Endothelial cell of umbilical vein (primary cell): Measurements from ENCODE around the gene MGAT5B. TPM values are rescaled to one million over a fixed set of nuclear protein-coding genes. Genes with fewer than 3 reads are reported as not detected.

Experiments used
- BruUV-seq: library from RNA; stranded (reverse); fragments of 400-500 nt; replicated peaks from 2 replicates; lab custom pipeline; 2021; lab: Mats Ljungman, UMichigan
- CTCF ChIA-PET: fragments of 300-600, 350-600 bp; sonication (Branson Sonifier 250); formaldehyde crosslinking; loops from one replicate; lab custom pipeline; 2021; ENCODE audit warnings: antibody characterized with exemption, inconsistent platforms; lab: Charles Lee
- POLR2A ChIA-PET: fragments of 300-600, 350-600 bp; sonication (Branson Sonifier 250); formaldehyde crosslinking; loops from one replicate; lab custom pipeline; 2021; ENCODE audit warnings: antibody characterized with exemption, inconsistent platforms; lab: Charles Lee
- DNase-seq: peaks from one replicate; pipeline ENCODE4 v3.0.0-alpha.2; 2011; ENCODE audit warnings: low read depth, low spot score
- FAIRE-seq: peaks from 2 replicates; lab custom pipeline; 2011; peaks lifted over from hg19 to GRCh38; lab: Jason Lieb, UNC
- H2AFZ ChIP-seq: 2 replicates; pipeline ENCODE4 v1.6.0; 2012; ENCODE audit warnings: low read depth, low read length, control low read depth, inconsistent platforms
- H3K27ac ChIP-seq: 2 replicates; pipeline ENCODE4 v1.5.1; 2011; ENCODE audit warnings: low read depth, mild to moderate bottlenecking, control low read depth, low read length, moderate library complexity; ENCODE audit not compliant: insufficient read depth
- H3K27me3 ChIP-seq, 2 experiments: 2 replicates each; pipeline versions ENCODE4 v1.6.0 to v1.6.1; 2011; ENCODE audit warnings: low read length in 2 of 2, mixed read lengths in 1 of 2; ENCODE audit not compliant: control insufficient read depth in 2 of 2, insufficient read depth in 2 of 2
- H3K36me3 ChIP-seq, 2 experiments: 2 replicates in 1 of 2; 3 replicates in 1 of 2; pipeline ENCODE4 v1.5.1; 2011; ENCODE audit warnings: low read length in 2 of 2, mild to moderate bottlenecking in 1 of 2, moderate library complexity in 1 of 2; ENCODE audit not compliant: control insufficient read depth in 2 of 2, insufficient read depth in 2 of 2; ENCODE audit errors: extremely low read depth in 1 of 2
- H3K4me1 ChIP-seq: 3 replicates; pipeline ENCODE4 v1.5.1; 2011; ENCODE audit warnings: mild to moderate bottlenecking, low read length; ENCODE audit not compliant: control insufficient read depth, insufficient read depth; ENCODE audit errors: extremely low read depth
- H3K4me2 ChIP-seq: 2 replicates; pipeline ENCODE4 v1.6.1; 2011; ENCODE audit warnings: low read length, control low read depth, mixed read lengths; ENCODE audit not compliant: insufficient read depth
- H3K4me3 ChIP-seq, 3 experiments: fragments of 200-600 bp in 1 of 3; sonication (generic), shearing (Covaris generic) in 1 of 3; replicated peaks in 1 of 3; 2 replicates each; pipeline ENCODE4 v1.5.1; 2011 to 2016; ENCODE audit warnings: control low read depth in 3 of 3, low read length in 3 of 3, mild to moderate bottlenecking in 2 of 3, inconsistent platforms in 1 of 3, low read depth in 1 of 3, moderate library complexity in 1 of 3; ENCODE audit not compliant: insufficient read depth in 1 of 3
- H3K79me2 ChIP-seq: 2 replicates; pipeline ENCODE4 v1.6.0; 2012; ENCODE audit warnings: low read length, inconsistent platforms; ENCODE audit not compliant: control insufficient read depth, insufficient read depth
- H3K9ac ChIP-seq: replicated peaks from 2 replicates; pipeline ENCODE3; 2011; ENCODE audit warnings: low read length, control low read depth; ENCODE audit not compliant: insufficient read depth; ENCODE audit errors: extremely low read depth
- H3K9me1 ChIP-seq: replicated peaks from 3 replicates; pipeline ENCODE4 v1.6.0; 2011; ENCODE audit warnings: mild to moderate bottlenecking, low read length; ENCODE audit not compliant: control insufficient read depth, insufficient read depth; ENCODE audit errors: extremely low read depth
- H3K9me3 ChIP-seq: replicated peaks from 2 replicates; pipeline ENCODE4 v1.5.1; 2012; ENCODE audit warnings: low read length, inconsistent platforms; ENCODE audit not compliant: control insufficient read depth, insufficient read depth
- H4K20me1 ChIP-seq: replicated peaks from 2 replicates; pipeline ENCODE3; 2011; ENCODE audit warnings: mild to moderate bottlenecking, low read length; ENCODE audit not compliant: control insufficient read depth, insufficient read depth; ENCODE audit errors: extremely low read depth
- EZH2 ChIP-seq: IDR thresholded peaks from 2 replicates; pipeline ENCODE4 v1.6.1; 2012; ENCODE audit warnings: borderline replicate concordance, low read depth, mild to moderate bottlenecking, moderate library complexity, low read length, inconsistent platforms; ENCODE audit not compliant: severe bottlenecking
- FOS ChIP-seq: IDR thresholded peaks from 2 replicates; pipeline ENCODE4 v1.6.1; 2011; ENCODE audit warnings: mild to moderate bottlenecking, low read length, moderate library complexity, borderline replicate concordance; ENCODE audit not compliant: insufficient read depth
- GATA2 ChIP-seq: IDR thresholded peaks from 2 replicates; pipeline ENCODE4 v1.7.0; 2011; ENCODE audit warnings: low read depth, mild to moderate bottlenecking, moderate library complexity, mixed read lengths, low read length; ENCODE audit not compliant: insufficient read length, insufficient read depth
- JUN ChIP-seq: IDR thresholded peaks from 2 replicates; pipeline ENCODE4 v1.6.1; 2011; ENCODE audit warnings: borderline replicate concordance, low read depth; ENCODE audit not compliant: insufficient read length, insufficient read depth
- MYC ChIP-seq: IDR thresholded peaks from one replicate; pipeline ENCODE4 v1.6.1; 2011; ENCODE audit warnings: mild to moderate bottlenecking, low read depth, low read length
- POLR2A ChIP-seq: IDR thresholded peaks from 2 replicates; pipeline ENCODE4 v1.6.1; 2012; ENCODE audit warnings: low read depth, mild to moderate bottlenecking, control low read depth, low read length
- POLR2AphosphoS5 ChIP-seq: IDR thresholded peaks from 2 replicates; pipeline ENCODE4 v1.6.1; 2012; ENCODE audit warnings: low read depth, mild to moderate bottlenecking, control low read depth, low read length, moderate library complexity; ENCODE audit not compliant: insufficient read depth
- dilution Hi-C: fragments of 300-500 bp; cut with MboI; formaldehyde crosslinking; loops from one replicate; pipeline ENCODE4 v1.15.0; 2019; ENCODE audit warnings: low sequenced_read_pairs; ENCODE audit not compliant: extremely low pct_ligation_motif_present
- intact Hi-C: fragments of 100-400 bp; cut with micrococcal nuclease; formaldehyde crosslinking; loops from one replicate; pipeline ENCODE4 v1.10.0; 2022
- polyA plus RNA-seq, 4 experiments: library from polyadenylated mRNA; depleted of rRNA in 3 of 4; stranded (reverse) in 3 of 4; unstranded in 1 of 4; fragments of >200 nt; gene quantifications; 2 replicates each; pipeline versions ENCODE4 v1.2.1 to v1.2.3, GENCODE V29; 2011 to 2012; ENCODE audit warnings: missing spikeins in 1 of 4
- total RNA-seq: library from RNA; stranded (reverse); gene quantifications from 2 replicates; pipeline ENCODE4 v1.2.3, GENCODE V29; 2021
- TF ChIP-seq, protein P1 (sequence below), 2 donors: IDR thresholded peaks; 1 replicate in 1 of 2; 2 replicates in 1 of 2; pipeline ENCODE4 v1.5.1; 2011; ENCODE audit warnings: low read length in 2 of 2, mild to moderate bottlenecking in 2 of 2, moderate library complexity in 2 of 2, control low read depth in 1 of 2, inconsistent platforms in 1 of 2, low read depth in 1 of 2; ENCODE audit not compliant: insufficient read depth in 1 of 2; ENCODE audit errors: extremely low read depth in 1 of 2

Gene MGAT5B
- total and polyA plus RNA-seq, 2 donors (not counting 3 experiments of a cell fraction or from before 2014, with no cell fraction given) = 1.7 to 2.1 TPM

DNA sequence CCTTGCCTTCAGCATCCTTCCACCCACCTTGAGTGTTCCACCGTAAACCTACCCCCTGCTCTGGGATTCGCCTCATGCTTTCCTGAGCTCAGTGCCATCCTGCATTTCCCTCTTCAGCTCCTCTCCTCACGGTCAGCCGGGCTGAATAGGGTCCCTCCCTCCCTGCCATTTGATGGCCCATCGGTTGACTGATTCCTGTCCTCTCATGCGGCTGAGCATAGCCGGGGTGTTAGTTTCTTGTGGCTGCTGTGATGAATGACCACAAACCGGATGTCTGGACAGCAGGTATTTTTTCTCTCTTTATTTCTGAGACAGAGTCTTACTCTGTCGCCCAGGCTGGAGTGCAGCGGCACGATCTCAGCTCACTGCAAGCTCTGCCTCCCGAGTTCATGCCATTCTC, 44.1 kb upstream of the MGAT5B start:
- TF ChIP-seq FOS (no peak), POLR2A (no peak), EZH2 (no peak), GATA2 (no peak), JUN (no peak), POLR2AphosphoS5 (no peak), MYC (no peak)
- TF ChIP-seq, protein P1, sequence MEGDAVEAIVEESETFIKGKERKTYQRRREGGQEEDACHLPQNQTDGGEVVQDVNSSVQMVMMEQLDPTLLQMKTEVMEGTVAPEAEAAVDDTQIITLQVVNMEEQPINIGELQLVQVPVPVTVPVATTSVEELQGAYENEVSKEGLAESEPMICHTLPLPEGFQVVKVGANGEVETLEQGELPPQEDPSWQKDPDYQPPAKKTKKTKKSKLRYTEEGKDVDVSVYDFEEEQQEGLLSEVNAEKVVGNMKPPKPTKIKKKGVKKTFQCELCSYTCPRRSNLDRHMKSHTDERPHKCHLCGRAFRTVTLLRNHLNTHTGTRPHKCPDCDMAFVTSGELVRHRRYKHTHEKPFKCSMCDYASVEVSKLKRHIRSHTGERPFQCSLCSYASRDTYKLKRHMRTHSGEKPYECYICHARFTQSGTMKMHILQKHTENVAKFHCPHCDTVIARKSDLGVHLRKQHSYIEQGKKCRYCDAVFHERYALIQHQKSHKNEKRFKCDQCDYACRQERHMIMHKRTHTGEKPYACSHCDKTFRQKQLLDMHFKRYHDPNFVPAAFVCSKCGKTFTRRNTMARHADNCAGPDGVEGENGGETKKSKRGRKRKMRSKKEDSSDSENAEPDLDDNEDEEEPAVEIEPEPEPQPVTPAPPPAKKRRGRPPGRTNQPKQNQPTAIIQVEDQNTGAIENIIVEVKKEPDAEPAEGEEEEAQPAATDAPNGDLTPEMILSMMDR (IDR thresholded peaks at IDR 0.05; ENCODE audit: extremely low read depth in 1 of 2, insufficient read depth in 1 of 2, low read depth in 1 of 2, low read length in 2 of 2) = no peak
- no peaks in the 10 kb centered on the region for H3K27me3 ChIP-seq
- H3K4me3 ChIP-seq = no peak overlapping the region
- FAIRE-seq = no peak
- no peaks in the 10 kb centered on the region for H3K79me2 ChIP-seq
- no peaks in the 10 kb centered on the region for H3K36me3 ChIP-seq
- no peaks in the 10 kb centered on the region for H3K9me3 ChIP-seq
- H3K4me2 ChIP-seq = no peak overlapping the region
- DNase-seq = no peak
- dilution Hi-C loops = no loop called here
- H3K9ac ChIP-seq = no peak overlapping the region
- H3K4me1 ChIP-seq = no peaks in the 10 kb centered on the region
- H3K9me1 ChIP-seq = no peaks in the 10 kb centered on the region
- CTCF ChIA-PET = interaction anchor here (1.1 to 2.4 kb wide), 3 partner anchors 26 to 232 kb away, joined by 3 to 12 read pairs (median 6); no protein-coding TSS in a partner anchor
- no peak overlapping the region for H2AFZ ChIP-seq
- POLR2A ChIA-PET = no interaction called here
- H4K20me1 ChIP-seq = no peaks in the 10 kb centered on the region
- intact Hi-C loops = no loop called here
- no TSS peak for BruUV-seq
- H3K27ac ChIP-seq = no peak overlapping the region
